ENCODE measurements around the gene LHFPL3. TPM values are rescaled to one million over a fixed set of nuclear protein-coding genes. Genes with fewer than 3 reads are reported as not detected.

Gene LHFPL3
- total and polyA plus RNA-seq, 9 of the 15 experiments (the other 6 are each of a cell fraction or from before 2014, with no cell fraction given), result 0.21 to 0.52 TPM; not detected in 7

- Histone ChIP-seq H3K27ac (ENCODE audit: extremely low read depth, low read depth, low read length) (no peak overlapping the region), H3K4me2 (ENCODE audit: insufficient read depth, low read length) (no peak overlapping the region), H3K4me3 (no peak overlapping the region), H3K9me3 (replicated peaks; ENCODE audit: control insufficient read depth, insufficient read depth, low read depth, low read length) (no peaks in the 10 kb centered on the region), H4K20me1 (replicated peaks; ENCODE audit: control insufficient read depth, insufficient read depth, low read length) (no peaks in the 10 kb centered on the region), H3K4me1 (replicated peaks in 1 of 2; ENCODE audit: control insufficient read depth in 2 of 2, insufficient read depth in 2 of 2, low read length in 2 of 2) (no peaks in the 10 kb centered on the region), H3K9ac (ENCODE audit: insufficient read depth in 1 of 2, low read depth in 2 of 2, low read length in 2 of 2) (no peak overlapping the region), H3K79me2 (ENCODE audit: control insufficient read depth, insufficient read depth, low read length) (no peaks in the 10 kb centered on the region), H2AFZ (ENCODE audit: low read depth, low read length) (no peak overlapping the region), H3K36me3 (ENCODE audit: control insufficient read depth, insufficient read depth, low read length) (no peaks in the 10 kb centered on the region), H3K9me1 (ENCODE audit: control insufficient read depth, insufficient read depth, low read length) (no peaks in the 10 kb centered on the region), H3K27me3 (ENCODE audit: control insufficient read depth in 2 of 2, insufficient read depth in 2 of 2, low read length in 2 of 2) (0 out of 5 replicates have a peak, but pooled peaks cover 0 to 3% of the 10 kb centered on the region in 2 experiments)
- ATAC-seq, result no peak
- in situ Hi-C loops (cut with MboI), result no loop called here
- WGBS (ENCODE audit: insufficient coverage, low coverage, missing lambda C conversion rate), result 1% methylated on average over 4 of the region's 4 CpGs
- ChIA-PET POLR2A (no interaction called here), CTCF (ENCODE audit: low intra/inter-chr PET ratio) (no interaction called here)
- no peak for FAIRE-seq
- DNase-seq (ENCODE audit: extremely low read depth in 1 of 4, low spot score in 3 of 4), result no peak
- no peak for TF ChIP-seq ZNF217 (CRISPR knock-in tag; IDR thresholded peaks at IDR 0.05)
- TF ChIP-seq POLR3G (IDR thresholded peaks at IDR 0.05; ENCODE audit: extremely low read depth, insufficient read length, insufficient replicate concordance), result no peak
- no peak for TF ChIP-seq ZZZ3 (IDR thresholded peaks at IDR 0.05)
- TF ChIP-seq NKRF (IDR thresholded peaks at IDR 0.05; ENCODE audit: borderline replicate concordance), result no peak
- no peak for TF ChIP-seq IRF9 (tag; IDR thresholded peaks at IDR 0.05)
- TF ChIP-seq, protein P1, sequence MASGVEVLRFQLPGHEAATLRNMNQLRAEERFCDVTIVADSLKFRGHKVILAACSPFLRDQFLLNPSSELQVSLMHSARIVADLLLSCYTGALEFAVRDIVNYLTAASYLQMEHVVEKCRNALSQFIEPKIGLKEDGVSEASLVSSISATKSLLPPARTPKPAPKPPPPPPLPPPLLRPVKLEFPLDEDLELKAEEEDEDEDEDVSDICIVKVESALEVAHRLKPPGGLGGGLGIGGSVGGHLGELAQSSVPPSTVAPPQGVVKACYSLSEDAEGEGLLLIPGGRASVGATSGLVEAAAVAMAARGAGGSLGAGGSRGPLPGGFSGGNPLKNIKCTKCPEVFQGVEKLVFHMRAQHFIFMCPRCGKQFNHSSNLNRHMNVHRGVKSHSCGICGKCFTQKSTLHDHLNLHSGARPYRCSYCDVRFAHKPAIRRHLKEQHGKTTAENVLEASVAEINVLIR (CRISPR knock-in tag; IDR thresholded peaks at IDR 0.05), result no peak
- no peak for TF ChIP-seq SMARCB1 (IDR thresholded peaks at IDR 0.05; ENCODE audit: insufficient read length, low read depth)
- intact Hi-C loops (cut with micrococcal nuclease), result no loop called here
- no TSS peak for BruUV-seq (replicated peaks)
Observed at GRCh38 chr7:104534149-104534548, 205.7 kb downstream of the LHFPL3 start.

All from K562 (cell line).